Liver (tissue), 3 donors: ENCODE results near the gene PRKAR1B.

Experiments used
- CTCF ChIP-seq: fragments of 150-350 bp; IDR thresholded peaks from 2 replicates; pipeline ENCODE4 v1.5.1; 2017; ENCODE audit warnings: improper control_type of control experiment, low read depth, low read length; ENCODE audit not compliant: missing input control
- HNF4A ChIP-seq, 2 donors: conservative IDR thresholded peaks; 2 replicates each; pipeline ENCODE4 v1.6.1; 2016; ENCODE audit warnings: antibody characterized with exemption in 2 of 2, mild to moderate bottlenecking in 2 of 2
- RXRA ChIP-seq, 2 donors: IDR thresholded peaks; 2 replicates each; pipeline ENCODE4 v1.6.1; 2017 to 2018; ENCODE audit warnings: antibody characterized with exemption in 2 of 2, mild to moderate bottlenecking in 1 of 2
- donor health status: healthy.
- donor health status: healthy.

DNA sequence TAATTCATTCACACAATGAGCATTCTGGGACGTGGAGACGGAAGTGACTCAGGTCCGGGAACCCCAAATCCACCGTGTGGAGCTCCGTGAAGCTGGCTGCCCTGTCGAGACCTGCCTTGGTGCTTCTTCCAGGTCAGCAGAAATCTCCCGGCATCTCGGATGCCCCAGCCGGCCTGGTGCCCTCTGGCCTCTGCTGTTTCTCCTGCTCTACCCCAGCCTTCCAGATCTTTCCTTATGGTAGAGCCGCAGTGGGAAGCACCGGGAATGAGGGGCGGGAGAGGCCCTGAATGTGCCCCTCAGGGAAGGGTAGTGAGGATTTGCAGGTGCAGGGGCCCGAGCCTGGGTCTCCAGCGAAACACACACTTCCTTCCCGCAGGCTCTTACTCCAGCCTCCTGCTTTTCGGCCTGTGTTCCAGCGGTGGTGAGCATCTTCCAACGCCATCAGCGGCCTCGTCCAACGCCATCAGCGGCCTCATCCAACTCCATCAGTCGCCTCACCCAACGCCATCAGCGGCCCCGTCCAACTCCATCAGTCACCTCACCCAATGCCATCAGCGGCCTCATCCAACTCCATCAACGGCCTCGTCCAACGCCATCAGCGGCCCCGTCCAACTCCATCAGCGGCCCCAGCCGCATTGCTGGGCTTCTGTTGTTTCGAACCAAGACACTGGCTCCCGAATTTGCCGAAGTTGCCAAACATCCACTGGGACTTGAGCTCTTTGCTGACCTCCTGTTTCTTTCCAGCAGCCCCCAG, 150.4 kb downstream of the PRKAR1B start:
- TF ChIP-seq RXRA (IDR thresholded peaks at IDR 0.05) (no peak), CTCF (no peak), HNF4A (conservative IDR thresholded peaks at IDR 0.05) (no peak)
